Activated naive CD8-positive, alpha-beta T cell treated with anti-CD3 and anti-CD28 coated beads, Interleukin-2, amount 50 U/mL, for 24 hours (primary cell): Measurements from ENCODE around the gene CIART.

Source experiments
- ATAC-seq: fragments of 150-1000 bp; cut with Tn5 transposase; one replicate; pipeline ENCODE4 v1.10.0; 2021
- DNase-seq: peaks from one replicate; pipeline ENCODE4 v3.0.0; 2021
- H3K27ac Mint-ChIP-seq: one replicate; pipeline ENCODE4 v1.8.0; 2021; ENCODE audit warnings: mild to moderate bottlenecking, mixed read lengths
- H3K27me3 Mint-ChIP-seq: one replicate; pipeline ENCODE4 v1.8.0; 2021; ENCODE audit warnings: mixed read lengths
- H3K36me3 Mint-ChIP-seq: one replicate; pipeline ENCODE4 v1.8.0; 2021; ENCODE audit warnings: low read depth, mixed read lengths
- H3K4me1 Mint-ChIP-seq: one replicate; pipeline ENCODE4 v1.8.0; 2021; ENCODE audit warnings: mixed read lengths
- H3K4me3 Mint-ChIP-seq: one replicate; pipeline ENCODE4 v1.8.0; 2021; ENCODE audit warnings: mild to moderate bottlenecking, moderate library complexity, mixed read lengths
- H3K9me3 Mint-ChIP-seq: one replicate; pipeline ENCODE4 v1.8.0; 2021; ENCODE audit warnings: mixed read lengths

The CIART gene

DNA sequence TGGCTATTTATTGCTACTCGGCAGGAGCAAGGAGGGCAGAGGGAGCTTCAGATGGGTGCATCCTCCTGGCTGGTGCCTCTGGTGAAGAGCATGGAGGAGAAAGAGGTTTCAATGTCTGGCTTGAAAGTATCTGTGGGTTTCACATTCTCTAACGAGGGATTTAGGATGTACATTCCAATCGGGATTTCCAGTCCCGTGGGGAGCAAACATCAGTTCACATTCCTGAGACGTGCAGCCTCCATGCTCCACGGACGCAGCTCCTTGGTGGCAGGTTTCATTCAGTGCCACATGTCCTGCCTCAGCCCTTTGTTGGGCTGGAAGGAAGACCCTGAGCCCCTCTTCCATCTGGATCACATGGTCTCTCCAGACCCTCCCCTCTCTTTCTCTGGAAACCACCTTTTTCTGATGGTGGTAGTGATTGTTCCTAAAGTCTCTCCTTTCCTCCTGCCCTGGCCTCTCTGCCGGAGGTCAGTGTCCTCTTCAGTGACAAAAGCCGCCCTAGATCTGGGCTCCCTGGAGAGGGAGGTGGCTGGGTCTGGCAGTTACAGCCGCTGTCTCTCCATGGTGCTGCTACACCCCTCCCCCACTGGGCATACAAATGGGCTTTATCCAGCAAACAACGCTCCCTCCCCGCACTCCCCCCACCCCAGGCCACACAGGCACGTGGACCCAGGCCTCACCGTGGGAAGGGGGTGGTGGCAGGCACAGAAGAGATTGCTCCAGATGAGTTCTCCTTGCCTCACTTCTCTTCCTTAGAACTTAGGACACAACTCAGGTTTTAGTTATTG, 25.6 kb upstream of the CIART start:
- ATAC-seq (no peak), DNase-seq (no peak)
- H3K36me3 Mint-ChIP-seq = no peaks in the 10 kb centered on the region
- H3K27me3 Mint-ChIP-seq = peaks cover 34% of the 10 kb centered on the region
- H3K9me3 Mint-ChIP-seq = no peaks in the 10 kb centered on the region
- H3K4me1 Mint-ChIP-seq = peaks cover 17% of the 10 kb centered on the region
- H3K4me3 Mint-ChIP-seq = no peak overlapping the region
- no peak overlapping the region for H3K27ac Mint-ChIP-seq

- Mint-ChIP-seq H3K4me1 (peaks cover 17% of the 10 kb centered on the region), H3K27me3 (peaks cover 34% of the 10 kb centered on the region), H3K27ac (no peak within 1 kb of the TSS), H3K4me3 (no peak within 1 kb of the TSS), H3K36me3 (no peaks in the 10 kb centered on the region), H3K9me3 (no peaks in the 10 kb centered on the region)
- DNase-seq (no peak), ATAC-seq (no peak)
Observed at GRCh38 chr1:150257624-150258585, 24.4 kb upstream of the CIART start, which contains the start of gene CA14. Gene CA14 (plus strand): TSS chr1:150257774. CDS start chr1:150258129, 355 bp downstream.

- DNase-seq = no peak
- Mint-ChIP-seq H3K36me3 (no peaks in the 10 kb centered on the region), H3K27me3 (peaks cover 29% of the 10 kb centered on the region), H3K27ac (no peak overlapping the region), H3K4me1 (peaks cover 17% of the 10 kb centered on the region), H3K4me3 (no peak overlapping the region), H3K9me3 (no peaks in the 10 kb centered on the region)
- no peak for ATAC-seq
Observed at GRCh38 chr1:150259217-150259616, 23.1 kb upstream of the CIART start.

DNA sequence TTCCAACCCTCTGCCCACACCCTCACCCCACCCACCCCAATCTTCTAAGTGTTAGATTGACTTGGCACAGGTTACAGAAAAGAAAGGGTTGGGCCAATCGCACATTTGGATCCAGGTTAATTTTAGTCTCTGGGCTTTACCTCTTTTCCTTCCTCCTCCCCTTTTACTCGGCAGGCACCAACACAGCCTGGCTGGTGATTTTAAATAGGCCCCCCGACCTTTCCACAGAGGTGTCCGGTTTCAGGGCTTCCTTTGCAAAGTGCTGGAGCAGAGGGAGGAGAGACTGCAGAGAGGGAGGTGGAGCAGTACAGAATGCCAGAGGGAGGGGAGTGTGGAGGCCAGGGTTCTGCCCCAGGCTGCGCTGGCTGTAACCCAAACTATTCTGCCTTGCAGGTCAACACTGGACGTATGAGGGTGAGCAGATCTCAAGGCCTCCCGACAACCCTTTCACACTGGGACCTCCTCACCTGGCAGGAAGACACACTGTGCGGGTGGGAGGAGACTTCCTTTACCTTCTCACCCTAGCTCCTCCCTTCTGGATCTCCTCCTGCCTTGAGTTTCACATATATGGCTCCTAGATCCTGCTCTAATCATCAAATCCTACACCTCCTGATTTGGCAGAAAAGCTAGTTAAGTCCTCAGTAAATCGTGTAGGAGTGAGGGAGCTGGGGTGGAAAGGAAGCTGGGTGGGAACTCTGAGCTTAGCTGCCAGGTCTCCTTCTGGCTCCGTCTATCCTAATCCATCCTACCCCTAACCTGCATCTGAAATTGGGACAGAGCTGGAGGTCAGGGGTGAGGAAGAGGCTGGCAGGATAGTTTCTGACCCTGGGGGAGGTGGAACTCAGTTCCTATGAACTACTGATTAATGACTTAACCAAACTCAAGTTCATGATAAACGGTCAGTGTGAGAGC, 22.3 kb upstream of the CIART start:
- no peaks in the 10 kb centered on the region for H3K9me3 Mint-ChIP-seq
- no peak overlapping the region for H3K4me3 Mint-ChIP-seq
- DNase-seq (no peak), ATAC-seq (no peak)
- peaks cover 17% of the 10 kb centered on the region for H3K4me1 Mint-ChIP-seq
- H3K36me3 Mint-ChIP-seq = peaks cover 6% of the 10 kb centered on the region
- H3K27me3 Mint-ChIP-seq = peaks cover 29% of the 10 kb centered on the region
- H3K27ac Mint-ChIP-seq = no peak overlapping the region

- ATAC-seq (no peak), DNase-seq (no peak)
- H3K36me3 Mint-ChIP-seq = peaks cover 17% of the 10 kb centered on the region
- H3K4me3 Mint-ChIP-seq = no peak overlapping the region
- H3K4me1 Mint-ChIP-seq = peaks cover 6% of the 10 kb centered on the region
- H3K27me3 Mint-ChIP-seq = peaks cover 24% of the 10 kb centered on the region
- no peaks in the 10 kb centered on the region for H3K9me3 Mint-ChIP-seq
- no peak overlapping the region for H3K27ac Mint-ChIP-seq
Observed at GRCh38 chr1:150261367-150261766, 21.0 kb upstream of the CIART start.

DNA sequence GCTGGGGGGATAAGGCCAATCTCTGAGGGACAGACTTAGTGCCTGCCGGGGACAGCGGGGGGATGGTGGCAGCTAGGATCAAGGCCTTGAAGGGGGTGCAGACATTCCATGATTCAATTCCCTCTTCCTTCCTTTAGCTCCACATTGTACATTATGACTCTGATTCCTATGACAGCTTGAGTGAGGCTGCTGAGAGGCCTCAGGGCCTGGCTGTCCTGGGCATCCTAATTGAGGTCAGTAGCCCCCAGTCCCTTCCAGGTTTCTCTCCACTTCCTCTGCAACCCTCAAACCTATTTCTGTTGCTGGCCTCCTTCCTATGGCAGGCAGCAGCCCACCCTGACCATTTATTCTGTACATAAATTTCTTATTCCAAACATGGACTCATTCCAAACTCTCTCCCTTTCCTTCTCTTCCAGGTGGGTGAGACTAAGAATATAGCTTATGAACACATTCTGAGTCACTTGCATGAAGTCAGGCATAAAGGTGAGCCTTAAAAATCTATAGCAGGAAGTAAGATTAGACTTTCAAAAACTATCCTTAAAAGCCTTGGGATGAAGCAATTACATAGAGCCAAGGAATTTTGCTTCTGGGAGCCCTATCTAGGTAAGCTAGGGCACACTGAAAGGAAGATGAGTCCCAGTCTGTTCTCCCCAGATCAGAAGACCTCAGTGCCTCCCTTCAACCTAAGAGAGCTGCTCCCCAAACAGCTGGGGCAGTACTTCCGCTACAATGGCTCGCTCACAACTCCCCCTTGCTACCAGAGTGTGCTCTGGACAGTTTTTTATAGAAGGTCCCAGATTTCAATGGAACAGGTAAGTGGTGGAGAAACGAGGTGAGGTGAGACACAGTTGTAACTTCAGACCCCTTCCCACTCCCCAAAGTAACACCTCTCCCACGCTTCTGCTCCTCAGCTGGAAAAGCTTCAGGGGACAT, 19.7 kb upstream of the CIART start:
- Mint-ChIP-seq H3K36me3 (peaks cover 29% of the 10 kb centered on the region), H3K27me3 (peaks cover 12% of the 10 kb centered on the region), H3K27ac (no peak overlapping the region), H3K4me3 (no peak overlapping the region), H3K9me3 (no peaks in the 10 kb centered on the region), H3K4me1 (peaks cover 9% of the 10 kb centered on the region)
- DNase-seq = no peak
- no peak for ATAC-seq

DNA sequence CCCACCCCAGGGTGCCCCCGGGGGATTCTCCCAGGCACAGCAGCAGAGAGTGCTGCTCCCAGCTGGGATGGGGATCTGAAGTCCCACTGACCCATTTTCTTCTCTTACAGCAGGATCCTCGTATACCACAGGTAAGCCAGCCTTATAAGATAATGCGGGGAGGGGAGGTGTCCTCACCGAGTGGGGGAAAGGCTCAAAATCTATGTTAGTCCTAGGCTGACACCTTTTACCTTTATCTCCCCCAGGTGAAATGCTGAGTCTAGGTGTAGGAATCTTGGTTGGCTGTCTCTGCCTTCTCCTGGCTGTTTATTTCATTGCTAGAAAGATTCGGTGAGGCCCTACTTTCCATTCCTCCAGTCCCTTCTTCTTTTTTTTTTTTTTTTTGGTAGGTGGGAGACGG, 18.8 kb upstream of the CIART start:
- Mint-ChIP-seq H3K9me3 (no peaks in the 10 kb centered on the region), H3K27ac (no peak overlapping the region), H3K36me3 (peaks cover 37% of the 10 kb centered on the region), H3K4me3 (no peak overlapping the region), H3K27me3 (peaks cover 7% of the 10 kb centered on the region), H3K4me1 (peaks cover 17% of the 10 kb centered on the region)
- ATAC-seq (no peak), DNase-seq (no peak)

GRCh38 chr1:150267896-150268295, 14.5 kb upstream of the CIART start:
- H3K36me3 Mint-ChIP-seq = peaks cover 39% of the 10 kb centered on the region
- H3K4me3 Mint-ChIP-seq = peak overlapping the region; percentile 91
- DNase-seq (no peak), ATAC-seq (no peak)
- peaks cover 25% of the 10 kb centered on the region for H3K4me1 Mint-ChIP-seq
- H3K9me3 Mint-ChIP-seq = no peaks in the 10 kb centered on the region
- peak overlapping the region; percentile 95 for H3K27ac Mint-ChIP-seq
- no peaks in the 10 kb centered on the region for H3K27me3 Mint-ChIP-seq

DNA sequence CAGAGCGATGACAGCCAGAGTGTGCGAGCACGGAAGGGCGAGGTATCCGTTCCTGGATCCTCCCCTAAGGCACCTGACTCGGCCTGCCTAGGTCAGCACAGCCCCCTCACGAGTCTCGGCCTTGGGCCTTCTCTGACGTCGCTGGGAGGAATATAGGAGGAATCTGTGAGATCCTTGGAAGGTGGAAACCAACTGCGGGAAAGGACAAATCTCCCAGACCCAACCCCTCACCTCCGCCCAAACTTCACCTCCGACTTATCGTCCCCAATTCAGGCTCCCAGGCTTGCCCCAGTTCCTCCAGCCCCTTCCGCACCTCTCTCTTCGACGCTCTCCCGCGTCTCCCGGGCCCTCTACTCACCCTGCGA, 14.0 kb upstream of the CIART start:
- peaks cover 25% of the 10 kb centered on the region for H3K4me1 Mint-ChIP-seq
- no peaks in the 10 kb centered on the region for H3K27me3 Mint-ChIP-seq
- H3K9me3 Mint-ChIP-seq = no peaks in the 10 kb centered on the region
- ATAC-seq (no peak), DNase-seq (peak; percentile 36)
- H3K36me3 Mint-ChIP-seq = peaks cover 39% of the 10 kb centered on the region
- H3K4me3 Mint-ChIP-seq = peak overlapping the region; percentile 91
- H3K27ac Mint-ChIP-seq = peak overlapping the region; percentile 95

GRCh38 chr1:150268705-150269403, 13.5 kb upstream of the CIART start, which contains the start of gene APH1A:
Gene APH1A (minus strand): TSS chr1:150269016. CDS start chr1:150268810, 206 bp downstream.
- Mint-ChIP-seq H3K4me1 (peaks cover 25% of the 10 kb centered on the region), H3K4me3 (peak within 1 kb of the TSS; percentile 91), H3K27me3 (no peaks in the 10 kb centered on the region), H3K36me3 (peaks cover 39% of the 10 kb centered on the region), H3K9me3 (no peaks in the 10 kb centered on the region), H3K27ac (peak within 1 kb of the TSS; percentile 95)
- peak; percentile 94 for DNase-seq
- ATAC-seq = peak; percentile 99

GRCh38 chr1:150269451-150269850, 12.9 kb upstream of the CIART start:
- Mint-ChIP-seq H3K27me3 (no peaks in the 10 kb centered on the region), H3K9me3 (no peaks in the 10 kb centered on the region), H3K4me3 (peak overlapping the region; percentile 91), H3K36me3 (peaks cover 38% of the 10 kb centered on the region), H3K4me1 (peaks cover 25% of the 10 kb centered on the region), H3K27ac (peak overlapping the region; percentile 95)
- ATAC-seq (no peak), DNase-seq (no peak)

- Mint-ChIP-seq H3K4me1 (peaks cover 25% of the 10 kb centered on the region), H3K4me3 (no peak overlapping the region), H3K27me3 (no peaks in the 10 kb centered on the region), H3K36me3 (peaks cover 22% of the 10 kb centered on the region), H3K9me3 (no peaks in the 10 kb centered on the region), H3K27ac (no peak overlapping the region)
- DNase-seq (no peak), ATAC-seq (no peak)
Observed at GRCh38 chr1:150271291-150271959, 10.9 kb upstream of the CIART start.
